Choroid plexus epithelial cell (primary cell): ENCODE data around the gene ULK4.
"Not testable (repeated sequence)": the region's sequence is repeated elsewhere in the genome, so short reads cannot be mapped to it uniquely, and the experiment has no call there.

ENCODE experiments used
- DNase-seq: peaks from one replicate; pipeline ENCODE4 v3.0.0-alpha.2; 2010; ENCODE audit warnings: low read depth
- H3K4me3 ChIP-seq: 2 replicates; pipeline ENCODE4 v1.5.1; 2011; ENCODE audit warnings: low read depth, mild to moderate bottlenecking, control low read depth, low read length, moderate library complexity
- CTCF ChIP-seq: conservative IDR thresholded peaks from 2 replicates; pipeline ENCODE4 v1.5.1; 2011; ENCODE audit warnings: low read depth, mild to moderate bottlenecking, control low read depth, inconsistent platforms, low read length, moderate library complexity

Gene ULK4

GRCh38 chr3:41853540-41854196 is 108.2 kb downstream of the ULK4 start:
- TF ChIP-seq CTCF = no peak
- no peak overlapping the region for H3K4me3 ChIP-seq
- peak; percentile 13 for DNase-seq

- H3K4me3 ChIP-seq = no peak overlapping the region
- DNase-seq = peak; percentile 14
- TF ChIP-seq CTCF = no peak
Observed at GRCh38 chr3:41848753-41849574, 112.9 kb downstream of the ULK4 start.

GRCh38 chr3:41847679-41848078 is 114.2 kb downstream of the ULK4 start:
- no peak for DNase-seq
- H3K4me3 ChIP-seq = no peak overlapping the region
- no peak for TF ChIP-seq CTCF

- no peak for TF ChIP-seq CTCF
- peak; percentile 18 for DNase-seq
- H3K4me3 ChIP-seq = no peak overlapping the region
Observed at GRCh38 chr3:41846850-41847249, 115.1 kb downstream of the ULK4 start.

GRCh38 chr3:41845826-41846225 is 116.1 kb downstream of the ULK4 start:
- no peak for TF ChIP-seq CTCF
- no peak for DNase-seq
- no peak overlapping the region for H3K4me3 ChIP-seq

GRCh38 chr3:41844256-41844655 is 117.6 kb downstream of the ULK4 start:
- DNase-seq, H3K4me3 ChIP-seq: not testable (repeated sequence)

GRCh38 chr3:41840936-41841668 is 120.8 kb downstream of the ULK4 start:
- H3K4me3 ChIP-seq, DNase-seq: not testable (repeated sequence)
